Forelimb muscle (tissue), 1 donor: ENCODE measurements around the gene TACC2. TPM values are rescaled to one million over a fixed set of nuclear protein-coding genes. Genes with fewer than 3 reads are reported as not detected.
A peak's percentile ranks its signal among the peaks of the same experiment; 100 is the strongest.

Experiments used
- DNase-seq: peaks from one replicate; pipeline ENCODE4 v3.0.0-alpha.2; 2013; ENCODE audit warnings: low read depth
- polyA plus RNA-seq: library from polyadenylated mRNA; unstranded; fragments of 120-200 nt; gene quantifications from one replicate; pipeline ENCODE4 v1.2.1, GENCODE V29; 2013; ENCODE audit not compliant: insufficient read length

TACC2 gene
- polyA plus RNA-seq, 1 donor = 122 TPM

- DNase-seq = no peak
Observed at GRCh38 chr10:122296363-122297120, 307.6 kb downstream of the TACC2 start.

- DNase-seq = no peak
Observed at GRCh38 chr10:122297583-122297982, 308.6 kb downstream of the TACC2 start.

- DNase-seq = no peak
Observed at GRCh38 chr10:122298206-122298597, 309.2 kb downstream of the TACC2 start.

- DNase-seq = peak; percentile 67
Observed at GRCh38 chr10:122298598-122299301, 309.8 kb downstream of the TACC2 start.

GRCh38 chr10:122299423-122300075, 310.6 kb downstream of the TACC2 start:
- DNase-seq = no peak

GRCh38 chr10:122301055-122301810, 312.3 kb downstream of the TACC2 start:
- DNase-seq = no peak

GRCh38 chr10:122301811-122302115, 312.8 kb downstream of the TACC2 start:
- no peak for DNase-seq

- DNase-seq = no peak
Observed at GRCh38 chr10:122302315-122302714, 313.4 kb downstream of the TACC2 start.

GRCh38 chr10:122303271-122304053, 314.5 kb downstream of the TACC2 start:
- no peak for DNase-seq

Other genes with a start within 250 kb of the TACC2 start
- gene ATE1, start 61.1 kb upstream of the TACC2 start, polyA plus RNA-seq = 18.6 TPM
- gene NSMCE4A, start 13.9 kb upstream of the TACC2 start, polyA plus RNA-seq = 39.9 TPM